Activated CD4-positive, CD25-positive, alpha-beta regulatory T cell (primary cell): Measurements from ENCODE around the gene CTIF.

ENCODE experiments used
- DNase-seq, 4 experiments: peaks; one replicate each; lab custom pipeline; 2025; lab: John Stamatoyannopoulos, UW

Gene CTIF

GRCh38 chr18:48835745-48836170, 296.9 kb downstream of the CTIF start:
- DNase-seq: no peak

GRCh38 chr18:48836231-48836805, 297.5 kb downstream of the CTIF start:
- no peak for DNase-seq

- DNase-seq: no peak
Measured at GRCh38 chr18:48836806-48837615, 298.2 kb downstream of the CTIF start.

GRCh38 chr18:48837676-48838075, 298.8 kb downstream of the CTIF start:
- DNase-seq: no peak

- DNase-seq: no peak
Measured at GRCh38 chr18:48838166-48838775, 299.4 kb downstream of the CTIF start.

- DNase-seq: no peak
Measured at GRCh38 chr18:48838921-48839818, 300.3 kb downstream of the CTIF start.

- DNase-seq: no peak
Measured at GRCh38 chr18:48839819-48840490, 301.1 kb downstream of the CTIF start.

- no peak for DNase-seq
Measured at GRCh38 chr18:48840491-48840877, 301.7 kb downstream of the CTIF start.

- no peak for DNase-seq
Measured at GRCh38 chr18:48841381-48842258, 302.8 kb downstream of the CTIF start.

GRCh38 chr18:48842259-48843061, 303.6 kb downstream of the CTIF start:
- no peak for DNase-seq

- no peak for DNase-seq
Measured at GRCh38 chr18:48843162-48843561, 304.3 kb downstream of the CTIF start.

- no peak for DNase-seq
Measured at GRCh38 chr18:48843596-48843995, 304.8 kb downstream of the CTIF start.

GRCh38 chr18:48844271-48844670, 305.4 kb downstream of the CTIF start:
- DNase-seq: no peak

GRCh38 chr18:48845174-48845573, 306.3 kb downstream of the CTIF start:
- no peak for DNase-seq

GRCh38 chr18:48846423-48846932, 307.6 kb downstream of the CTIF start:
- no peak for DNase-seq

- no peak for DNase-seq
Measured at GRCh38 chr18:48847807-48848486, 309.1 kb downstream of the CTIF start.

GRCh38 chr18:48848641-48849143, 309.9 kb downstream of the CTIF start:
- DNase-seq: no peak

GRCh38 chr18:48850822-48851598, 312.2 kb downstream of the CTIF start:
- DNase-seq: no peak
